IMR-90 (cell line): ENCODE measurements around the gene INSL3. TPM values are rescaled to one million over a fixed set of nuclear protein-coding genes. Genes with fewer than 3 reads are reported as not detected.

Experiments
- ATAC-seq: fragments of 200-7000 bp; cut with Tn5 transposase; 2 replicates; pipeline ENCODE4 v1.9.1; 2020; ENCODE audit warnings: low read depth, mild to moderate bottlenecking, moderate library complexity
- BruUV-seq: library from RNA; stranded (reverse); fragments of 400-500 nt; replicated peaks from 2 replicates; lab custom pipeline; 2021; lab: Mats Ljungman, UMichigan
- CTCF ChIA-PET: fragments of 300-600 bp; formaldehyde crosslinking; extraction: SDS; loops from one replicate; lab custom pipeline; 2021; ENCODE audit warnings: antibody characterized with exemption; lab: Yijun Ruan, JAX
- POLR2A ChIA-PET: fragments of 300-600 bp; sonication (Branson Sonifier 250); formaldehyde crosslinking; loops from one replicate; lab custom pipeline; 2022; ENCODE audit warnings: antibody characterized with exemption; ENCODE audit not compliant: unreplicated experiment; lab: Charles Lee
- DNase-seq: peaks from one replicate; pipeline ENCODE4 v3.0.0; 2013
- H2AFZ ChIP-seq: replicated peaks from 2 replicates; pipeline ENCODE3; 2013; ENCODE audit warnings: low read length, mild to moderate bottlenecking; ENCODE audit not compliant: poor library complexity
- H2AK5ac ChIP-seq: 2 replicates; pipeline ENCODE4 v1.6.1; 2013; ENCODE audit warnings: low read depth, low read length, inconsistent platforms
- H2AK9ac ChIP-seq: replicated peaks from 2 replicates; pipeline ENCODE3; 2013; ENCODE audit warnings: mild to moderate bottlenecking, low read depth, low read length, moderate library complexity; ENCODE audit not compliant: poor library complexity
- H2BK120ac ChIP-seq: 2 replicates; pipeline ENCODE4 v1.6.1; 2013; ENCODE audit warnings: low read depth, low read length, inconsistent platforms
- H2BK15ac ChIP-seq: 3 replicates; pipeline ENCODE4 v1.6.1; 2013; ENCODE audit warnings: low read depth, low read length, inconsistent platforms
- H2BK20ac ChIP-seq: 2 replicates; pipeline ENCODE4 v1.6.1; 2013; ENCODE audit warnings: low read depth, mild to moderate bottlenecking, inconsistent platforms, low read length, moderate library complexity
- H2BK5ac ChIP-seq: 2 replicates; pipeline ENCODE4 v1.6.1; 2013; ENCODE audit warnings: mild to moderate bottlenecking, low read depth, low read length, inconsistent platforms; ENCODE audit not compliant: poor library complexity, severe bottlenecking
- H3K14ac ChIP-seq: replicated peaks from 2 replicates; pipeline ENCODE4 v1.6.1; 2013; ENCODE audit warnings: low read depth, low read length, inconsistent platforms
- H3K18ac ChIP-seq: 2 replicates; pipeline ENCODE4 v1.6.1; 2013; ENCODE audit warnings: low read depth, low read length, control low read depth
- H3K23ac ChIP-seq: 2 replicates; pipeline ENCODE4 v1.6.1; 2013; ENCODE audit warnings: low read depth, low read length, inconsistent platforms
- H3K27ac ChIP-seq: 2 replicates; pipeline ENCODE4 v1.5.1; 2013; ENCODE audit warnings: mild to moderate bottlenecking, control low read depth, low read length; ENCODE audit not compliant: insufficient read depth
- H3K27me3 ChIP-seq: 2 replicates; pipeline ENCODE4 v1.6.1; 2013; ENCODE audit warnings: low read length; ENCODE audit not compliant: control insufficient read depth, insufficient read depth
- H3K36me3 ChIP-seq: 2 replicates; pipeline ENCODE4 v1.6.1; 2013; ENCODE audit warnings: low read length, mixed read lengths; ENCODE audit not compliant: control insufficient read depth, insufficient read depth
- H3K4ac ChIP-seq: 2 replicates; pipeline ENCODE4 v1.6.1; 2013; ENCODE audit warnings: low read depth, low read length, inconsistent platforms
- H3K4me1 ChIP-seq: 2 replicates; pipeline ENCODE4 v1.6.1; 2013; ENCODE audit warnings: low read length, mixed read lengths; ENCODE audit not compliant: control insufficient read depth, insufficient read depth
- H3K4me2 ChIP-seq: 2 replicates; pipeline ENCODE4 v1.6.1; 2013; ENCODE audit warnings: low read depth, mild to moderate bottlenecking, control low read depth, low read length, moderate library complexity
- H3K4me3 ChIP-seq: 2 replicates; pipeline ENCODE4 v1.5.1; 2013; ENCODE audit warnings: low read depth, mild to moderate bottlenecking, control low read depth, low read length, moderate library complexity; ENCODE audit not compliant: insufficient read depth
- H3K56ac ChIP-seq: 2 replicates; pipeline ENCODE4 v1.6.1; 2013; ENCODE audit warnings: low read length, inconsistent platforms; ENCODE audit not compliant: insufficient read depth; ENCODE audit errors: extremely low read depth
- H3K79me1 ChIP-seq, 2 experiments: 2 replicates each; pipeline ENCODE4 v1.6.1; 2013; ENCODE audit warnings: low read length in 2 of 2, inconsistent platforms in 1 of 2, low read depth in 1 of 2
- H3K9ac ChIP-seq: 2 replicates; pipeline ENCODE4 v1.6.1; 2013; ENCODE audit warnings: low read depth, low read length, control low read depth
- H3K9me1 ChIP-seq: 2 replicates; pipeline ENCODE4 v1.6.1; 2013; ENCODE audit warnings: low read length, inconsistent platforms; ENCODE audit not compliant: insufficient read depth
- H3K9me3 ChIP-seq: 2 replicates; pipeline ENCODE4 v1.6.1; 2013; ENCODE audit warnings: low read length; ENCODE audit not compliant: control insufficient read depth, insufficient read depth
- H4K20me1 ChIP-seq: 2 replicates; pipeline ENCODE4 v1.6.1; 2013; ENCODE audit warnings: low read length, inconsistent platforms; ENCODE audit not compliant: insufficient read depth
- H4K5ac ChIP-seq: 2 replicates; pipeline ENCODE4 v1.6.1; 2013; ENCODE audit warnings: mild to moderate bottlenecking, low read depth, low read length, control low read depth
- H4K8ac ChIP-seq, 2 experiments: 2 replicates each; pipeline ENCODE4 v1.6.1; 2013; ENCODE audit warnings: low read depth in 2 of 2, low read length in 2 of 2, control low read depth in 1 of 2, inconsistent platforms in 1 of 2
- H4K91ac ChIP-seq: 2 replicates; pipeline ENCODE4 v1.6.1; 2013; ENCODE audit warnings: low read depth, low read length, inconsistent platforms; ENCODE audit not compliant: insufficient read depth
- CEBPB ChIP-seq: IDR thresholded peaks from 2 replicates; pipeline ENCODE4 v1.6.1; 2012; ENCODE audit warnings: low read depth, low read length, improper control_type of control experiment
- CHD1 ChIP-seq: IDR thresholded peaks from 2 replicates; pipeline ENCODE4 v1.6.1; 2012; ENCODE audit warnings: low read depth, low read length, improper control_type of control experiment
- CTCF ChIP-seq: conservative IDR thresholded peaks from 2 replicates; pipeline ENCODE4 v1.5.1; 2012; ENCODE audit warnings: mild to moderate bottlenecking, low read depth, low read length, improper control_type of control experiment
- FOS ChIP-seq: fragments of 150-350 bp; IDR thresholded peaks from 2 replicates; pipeline ENCODE4 v1.6.1; 2016; ENCODE audit warnings: low read depth, low read length
- MAZ ChIP-seq: IDR thresholded peaks from 2 replicates; pipeline ENCODE4 v1.6.1; 2012; ENCODE audit warnings: low read depth, mild to moderate bottlenecking, low read length, improper control_type of control experiment, moderate library complexity, borderline replicate concordance
- NFE2L2 ChIP-seq: fragments of 150-350 bp; IDR thresholded peaks from 2 replicates; pipeline ENCODE4 v1.6.1; 2016; ENCODE audit warnings: low read depth, mild to moderate bottlenecking, low read length
- POLR2A ChIP-seq: IDR thresholded peaks from 2 replicates; pipeline ENCODE4 v1.6.1; 2012; ENCODE audit warnings: mild to moderate bottlenecking, low read depth, low read length
- RAD21 ChIP-seq: IDR thresholded peaks from 2 replicates; pipeline ENCODE4 v1.6.1; 2012; ENCODE audit warnings: low read length, improper control_type of control experiment
- RCOR1 ChIP-seq: IDR thresholded peaks from 2 replicates; pipeline ENCODE4 v1.6.1; 2012; ENCODE audit warnings: mild to moderate bottlenecking, low read length, improper control_type of control experiment; ENCODE audit not compliant: insufficient replicate concordance
- RFX5 ChIP-seq: IDR thresholded peaks from 2 replicates; pipeline ENCODE4 v1.8.0; 2012; ENCODE audit warnings: low read depth, mild to moderate bottlenecking, low read length, moderate library complexity
- SMC3 ChIP-seq: fragments of 150-350 bp; IDR thresholded peaks from 2 replicates; pipeline ENCODE4 v1.6.1; 2016; ENCODE audit warnings: low read depth, mild to moderate bottlenecking, antibody characterized with exemption, low read length, moderate library complexity
- WGBS, 2 experiments: methylation state at CpG; one replicate each; pipeline versions ENCODE4 v1.1.5 to v1.1.7; 2013; ENCODE audit warnings: missing lambda C conversion rate in 2 of 2; ENCODE audit not compliant: insufficient read length in 1 of 2; ENCODE audit errors: extremely low coverage in 2 of 2; 5-methylcytosine and 5-hydroxymethylcytosine counted together
- dilution Hi-C: fragments of 300-500 bp; cut with HindIII; formaldehyde crosslinking; loops from one replicate; pipeline ENCODE4 v1.14.3; 2018; ENCODE audit warnings: low sequenced_read_pairs; ENCODE audit not compliant: unreplicated experiment
- in situ Hi-C: fragments of 300-500 bp; cut with MboI; formaldehyde crosslinking; loops from 3 replicates; pipeline ENCODE4 v1.14.3; 2019; ENCODE audit warnings: low sequenced_read_pairs, inconsistent platforms, mixed read lengths
- intact Hi-C: fragments of 100-400 bp; cut with micrococcal nuclease; formaldehyde crosslinking; loops from 2 replicates; pipeline ENCODE4 v1.10.0; 2022
- polyA plus RNA-seq, 3 experiments: library from polyadenylated mRNA; depleted of rRNA; stranded (reverse); fragments of >200 nt; gene quantifications; 2 replicates each; pipeline ENCODE4 v1.2.3, GENCODE V29; 2012; ENCODE audit warnings: low replicate concordance in 1 of 3
- total RNA-seq: library from RNA; depleted of rRNA; stranded (reverse); fragments of >200 nt; gene quantifications from 2 replicates; pipeline ENCODE4 v1.2.3, GENCODE V29; 2012
- TF ChIP-seq, protein P1 (sequence below): fragments of 150-350 bp; IDR thresholded peaks from 2 replicates; pipeline ENCODE4 v1.6.1; 2016; ENCODE audit warnings: low read depth, mild to moderate bottlenecking, low read length, moderate library complexity, borderline replicate concordance

Gene INSL3
- total and polyA plus RNA-seq, 2 of the 4 experiments (the other 2 are of a cell fraction): not detected

DNA sequence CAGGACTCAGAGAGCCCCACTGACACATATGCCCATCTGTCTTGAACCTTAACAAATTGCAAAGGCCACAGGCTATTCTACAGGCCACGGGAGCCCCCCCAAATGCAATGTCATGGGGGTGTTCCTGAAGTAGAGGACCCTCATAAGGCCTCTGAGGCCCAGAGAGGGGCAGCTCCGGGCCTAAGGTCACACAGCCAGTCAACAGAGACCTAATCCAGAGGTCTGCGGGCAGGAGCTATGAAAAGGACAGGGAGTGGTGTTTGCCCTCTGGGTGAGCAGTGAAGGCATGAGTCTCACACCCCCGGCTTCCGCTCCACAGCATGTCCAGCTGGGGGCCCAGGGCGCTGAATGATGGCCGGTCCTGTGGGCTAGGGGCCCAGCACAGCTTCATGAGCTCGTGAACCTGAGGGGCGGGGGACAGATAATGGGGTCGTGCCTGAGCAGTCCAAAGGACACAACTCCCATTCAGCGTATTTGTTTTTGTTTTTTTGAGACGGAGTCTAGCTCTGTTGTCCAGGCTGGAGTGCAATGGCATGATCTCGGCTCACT, 5.3 kb upstream of the INSL3 start:
- H4K8ac ChIP-seq: no peak overlapping the region
- BruUV-seq: no TSS peak
- no peak for DNase-seq
- no peak overlapping the region for H2AK5ac ChIP-seq
- H3K4ac ChIP-seq: no peak overlapping the region
- WGBS, 2 experiments: 84% methylated on average over 12 of the region's 13 CpGs; no CpG with 5 or more reads in 1 of the 2 experiments
- ChIA-PET CTCF (no interaction called here), POLR2A (no interaction called here)
- H3K18ac ChIP-seq: no peak overlapping the region
- no peak overlapping the region for H2BK20ac ChIP-seq
- no peak overlapping the region for H3K14ac ChIP-seq
- no peak overlapping the region for H2BK120ac ChIP-seq
- no peaks in the 10 kb centered on the region for H3K36me3 ChIP-seq
- H3K56ac ChIP-seq: no peak overlapping the region
- no peak overlapping the region for H4K5ac ChIP-seq
- no peaks in the 10 kb centered on the region for H3K9me3 ChIP-seq
- H3K27ac ChIP-seq: no peak overlapping the region
- H2BK5ac ChIP-seq: no peak overlapping the region
- intact Hi-C loops (no loop called here), in situ Hi-C loops (no loop called here), dilution Hi-C loops (no loop called here)
- no peak overlapping the region for H2AK9ac ChIP-seq
- H4K20me1 ChIP-seq: no peaks in the 10 kb centered on the region
- H3K9ac ChIP-seq: no peak overlapping the region
- ATAC-seq: no peak
- TF ChIP-seq NFE2L2 (no peak), RCOR1 (no peak), MAZ (no peak), RFX5 (no peak), CTCF (no peak), FOS (no peak), POLR2A (no peak), RAD21 (no peak), CHD1 (no peak), CEBPB (no peak), SMC3 (no peak)
- TF ChIP-seq, protein P1, sequence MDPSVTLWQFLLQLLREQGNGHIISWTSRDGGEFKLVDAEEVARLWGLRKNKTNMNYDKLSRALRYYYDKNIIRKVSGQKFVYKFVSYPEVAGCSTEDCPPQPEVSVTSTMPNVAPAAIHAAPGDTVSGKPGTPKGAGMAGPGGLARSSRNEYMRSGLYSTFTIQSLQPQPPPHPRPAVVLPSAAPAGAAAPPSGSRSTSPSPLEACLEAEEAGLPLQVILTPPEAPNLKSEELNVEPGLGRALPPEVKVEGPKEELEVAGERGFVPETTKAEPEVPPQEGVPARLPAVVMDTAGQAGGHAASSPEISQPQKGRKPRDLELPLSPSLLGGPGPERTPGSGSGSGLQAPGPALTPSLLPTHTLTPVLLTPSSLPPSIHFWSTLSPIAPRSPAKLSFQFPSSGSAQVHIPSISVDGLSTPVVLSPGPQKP: no peak
- H3K27me3 ChIP-seq: peaks cover 26% of the 10 kb centered on the region
- no peak overlapping the region for H3K4me2 ChIP-seq
- H3K23ac ChIP-seq: no peak overlapping the region
- no peak overlapping the region for H3K4me3 ChIP-seq
- H2AFZ ChIP-seq: no peak overlapping the region
- no peaks in the 10 kb centered on the region for H3K79me1 ChIP-seq
- H3K4me1 ChIP-seq: peaks cover 2% of the 10 kb centered on the region; the same call in 1 of the 2 replicates
- no peaks in the 10 kb centered on the region for H3K9me1 ChIP-seq
- no peak overlapping the region for H4K91ac ChIP-seq
- no peak overlapping the region for H2BK15ac ChIP-seq
